Measurements from ENCODE around the gene ABHD6. TPM values are rescaled to one million over a fixed set of nuclear protein-coding genes. Genes with fewer than 3 reads are reported as not detected.

ABHD6 gene
- total RNA-seq, 1 experiment from 2014 or later, result 12.7 TPM

- H3K4me3 ChIP-seq (replicated peaks in 1 of 2; ENCODE audit: low read depth in 1 of 2, low read length in 2 of 2), result no peak overlapping the region
- no peak overlapping the region for H3K27ac ChIP-seq (ENCODE audit: low read depth, low read length)
- ChIA-PET POLR2A (no interaction called here), RAD21 (ENCODE audit: low non-redundant PET in 1 of 2, low total read pairs in 2 of 2, uncharacterized antibody in 2 of 2, unreplicated experiment in 2 of 2) (no interaction called here), CTCF (interaction anchor here (2.2 kb wide), 1 partner anchor 13 kb away, joined by 8 read pairs; the partner anchor contains the start of genes HTD2 and RPP14)
- no peaks in the 10 kb centered on the region for H3K9me3 ChIP-seq (ENCODE audit: control insufficient read depth in 1 of 2, insufficient read depth in 1 of 2, low read depth in 1 of 2, low read length in 2 of 2)
- H3K36me3 ChIP-seq (ENCODE audit: control insufficient read depth in 1 of 2, insufficient read depth in 2 of 2, low read length in 2 of 2), result no peaks in the 10 kb centered on the region
- no peaks in the 10 kb centered on the region for H3K79me2 ChIP-seq (ENCODE audit: insufficient read depth, low read length)
- H3K9me2 ChIP-seq (ENCODE audit: insufficient read depth), result no peaks in the 10 kb centered on the region
- H3K9ac ChIP-seq (ENCODE audit: low read length), result no peak overlapping the region
- ATAC-seq, result no peak
- no peak for DNase-seq (ENCODE audit: low read depth, low spot score)
- no peaks in the 10 kb centered on the region for H3K27me3 ChIP-seq (ENCODE audit: insufficient read depth, low read length)
- no peak for TF ChIP-seq ZFX (IDR thresholded peaks at IDR 0.05)
- TF ChIP-seq, protein P1, sequence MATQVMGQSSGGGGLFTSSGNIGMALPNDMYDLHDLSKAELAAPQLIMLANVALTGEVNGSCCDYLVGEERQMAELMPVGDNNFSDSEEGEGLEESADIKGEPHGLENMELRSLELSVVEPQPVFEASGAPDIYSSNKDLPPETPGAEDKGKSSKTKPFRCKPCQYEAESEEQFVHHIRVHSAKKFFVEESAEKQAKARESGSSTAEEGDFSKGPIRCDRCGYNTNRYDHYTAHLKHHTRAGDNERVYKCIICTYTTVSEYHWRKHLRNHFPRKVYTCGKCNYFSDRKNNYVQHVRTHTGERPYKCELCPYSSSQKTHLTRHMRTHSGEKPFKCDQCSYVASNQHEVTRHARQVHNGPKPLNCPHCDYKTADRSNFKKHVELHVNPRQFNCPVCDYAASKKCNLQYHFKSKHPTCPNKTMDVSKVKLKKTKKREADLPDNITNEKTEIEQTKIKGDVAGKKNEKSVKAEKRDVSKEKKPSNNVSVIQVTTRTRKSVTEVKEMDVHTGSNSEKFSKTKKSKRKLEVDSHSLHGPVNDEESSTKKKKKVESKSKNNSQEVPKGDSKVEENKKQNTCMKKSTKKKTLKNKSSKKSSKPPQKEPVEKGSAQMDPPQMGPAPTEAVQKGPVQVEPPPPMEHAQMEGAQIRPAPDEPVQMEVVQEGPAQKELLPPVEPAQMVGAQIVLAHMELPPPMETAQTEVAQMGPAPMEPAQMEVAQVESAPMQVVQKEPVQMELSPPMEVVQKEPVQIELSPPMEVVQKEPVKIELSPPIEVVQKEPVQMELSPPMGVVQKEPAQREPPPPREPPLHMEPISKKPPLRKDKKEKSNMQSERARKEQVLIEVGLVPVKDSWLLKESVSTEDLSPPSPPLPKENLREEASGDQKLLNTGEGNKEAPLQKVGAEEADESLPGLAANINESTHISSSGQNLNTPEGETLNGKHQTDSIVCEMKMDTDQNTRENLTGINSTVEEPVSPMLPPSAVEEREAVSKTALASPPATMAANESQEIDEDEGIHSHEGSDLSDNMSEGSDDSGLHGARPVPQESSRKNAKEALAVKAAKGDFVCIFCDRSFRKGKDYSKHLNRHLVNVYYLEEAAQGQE (IDR thresholded peaks at IDR 0.05; ENCODE audit: low read depth), result no peak
- TF ChIP-seq, protein P2, sequence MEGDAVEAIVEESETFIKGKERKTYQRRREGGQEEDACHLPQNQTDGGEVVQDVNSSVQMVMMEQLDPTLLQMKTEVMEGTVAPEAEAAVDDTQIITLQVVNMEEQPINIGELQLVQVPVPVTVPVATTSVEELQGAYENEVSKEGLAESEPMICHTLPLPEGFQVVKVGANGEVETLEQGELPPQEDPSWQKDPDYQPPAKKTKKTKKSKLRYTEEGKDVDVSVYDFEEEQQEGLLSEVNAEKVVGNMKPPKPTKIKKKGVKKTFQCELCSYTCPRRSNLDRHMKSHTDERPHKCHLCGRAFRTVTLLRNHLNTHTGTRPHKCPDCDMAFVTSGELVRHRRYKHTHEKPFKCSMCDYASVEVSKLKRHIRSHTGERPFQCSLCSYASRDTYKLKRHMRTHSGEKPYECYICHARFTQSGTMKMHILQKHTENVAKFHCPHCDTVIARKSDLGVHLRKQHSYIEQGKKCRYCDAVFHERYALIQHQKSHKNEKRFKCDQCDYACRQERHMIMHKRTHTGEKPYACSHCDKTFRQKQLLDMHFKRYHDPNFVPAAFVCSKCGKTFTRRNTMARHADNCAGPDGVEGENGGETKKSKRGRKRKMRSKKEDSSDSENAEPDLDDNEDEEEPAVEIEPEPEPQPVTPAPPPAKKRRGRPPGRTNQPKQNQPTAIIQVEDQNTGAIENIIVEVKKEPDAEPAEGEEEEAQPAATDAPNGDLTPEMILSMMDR (IDR thresholded peaks at IDR 0.05 in 2 of 3, conservative IDR thresholded peaks at IDR 0.05 in 1 of 3; ENCODE audit: borderline replicate concordance in 1 of 3, insufficient read depth in 1 of 3, low read depth in 2 of 3, low read length in 2 of 3), result no peak
- TF ChIP-seq, protein P3, sequence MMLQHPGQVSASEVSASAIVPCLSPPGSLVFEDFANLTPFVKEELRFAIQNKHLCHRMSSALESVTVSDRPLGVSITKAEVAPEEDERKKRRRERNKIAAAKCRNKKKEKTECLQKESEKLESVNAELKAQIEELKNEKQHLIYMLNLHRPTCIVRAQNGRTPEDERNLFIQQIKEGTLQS (IDR thresholded peaks at IDR 0.05), result no peak
- TF ChIP-seq RAD21 (IDR thresholded peaks at IDR 0.05; ENCODE audit: low read depth), result no peak
- no peak for TF ChIP-seq POLR2A (IDR thresholded peaks at IDR 0.05; ENCODE audit: borderline replicate concordance, extremely low read depth, insufficient read depth, insufficient read length)
- no peak for TF ChIP-seq MAX (IDR thresholded peaks at IDR 0.05)
- TF ChIP-seq EZH2 (IDR thresholded peaks at IDR 0.05), result no peak
- TF ChIP-seq POLR2AphosphoS5 (IDR thresholded peaks at IDR 0.05; ENCODE audit: low read depth, low read length), result no peak
- no peaks in the 10 kb centered on the region for H3K4me1 ChIP-seq (ENCODE audit: control insufficient read depth in 1 of 2, insufficient read depth in 2 of 2, low read length in 2 of 2)
- no peak overlapping the region for H3K4me2 ChIP-seq (ENCODE audit: low read length)
- BruUV-seq (replicated peaks), result no TSS peak
- no peak overlapping the region for H2AFZ ChIP-seq (ENCODE audit: low read depth, low read length, poor library complexity, severe bottlenecking)
- H4K20me1 ChIP-seq (ENCODE audit: insufficient read depth), result no peaks in the 10 kb centered on the region
- intact Hi-C loops (cut with micrococcal nuclease), result no loop called here
These were observed 55.9 kb downstream of the ABHD6 start for GRCh38 chr3:58293516-58293915.
